ENCODE measurements around the gene NAALADL2.

GRCh38 chr3:175185903-175186302, 326.8 kb downstream of the NAALADL2 start:
- no peak for TF ChIP-seq CTCF (IDR thresholded peaks at IDR 0.05)
- TF ChIP-seq POLR2A (IDR thresholded peaks at IDR 0.05): no peak

Measured in body of pancreas (tissue), 4 donors.